SW 1271 (cell line): ENCODE measurements around the gene ANXA3.

Source experiments
- DNase-seq, 2 experiments: peaks; one replicate each; lab custom pipeline; 2025; lab: John Stamatoyannopoulos, UW

ANXA3 gene

DNA sequence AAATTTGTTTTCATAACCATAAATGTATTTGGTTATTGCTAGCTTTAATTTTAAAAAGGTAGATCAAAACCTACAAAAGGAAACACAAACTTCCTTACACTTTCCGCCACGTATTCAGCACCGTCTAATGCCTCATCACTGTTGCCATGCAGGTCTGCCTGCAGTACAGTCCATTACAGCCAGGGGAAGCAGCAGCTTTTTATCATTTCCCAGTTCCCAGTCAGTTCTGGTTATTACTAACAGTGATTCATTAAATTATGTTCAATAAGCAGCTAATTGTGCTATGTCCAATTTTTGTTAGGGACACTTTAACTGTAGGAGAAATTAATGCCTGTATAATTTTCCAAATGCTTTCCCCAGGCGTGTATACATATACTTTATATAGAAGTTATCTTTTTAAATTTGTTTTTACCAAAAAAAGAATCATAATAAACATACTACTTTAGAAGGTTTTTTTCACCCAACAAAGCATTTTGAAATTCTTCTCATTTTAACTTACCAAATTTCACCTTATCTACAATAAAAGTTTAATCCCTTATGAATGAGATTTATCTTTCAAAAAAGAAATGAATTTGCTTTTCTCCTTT is 93.3 kb downstream of the ANXA3 start:
- peak in 1 of 2 experiments; percentile 33 for DNase-seq

DNA sequence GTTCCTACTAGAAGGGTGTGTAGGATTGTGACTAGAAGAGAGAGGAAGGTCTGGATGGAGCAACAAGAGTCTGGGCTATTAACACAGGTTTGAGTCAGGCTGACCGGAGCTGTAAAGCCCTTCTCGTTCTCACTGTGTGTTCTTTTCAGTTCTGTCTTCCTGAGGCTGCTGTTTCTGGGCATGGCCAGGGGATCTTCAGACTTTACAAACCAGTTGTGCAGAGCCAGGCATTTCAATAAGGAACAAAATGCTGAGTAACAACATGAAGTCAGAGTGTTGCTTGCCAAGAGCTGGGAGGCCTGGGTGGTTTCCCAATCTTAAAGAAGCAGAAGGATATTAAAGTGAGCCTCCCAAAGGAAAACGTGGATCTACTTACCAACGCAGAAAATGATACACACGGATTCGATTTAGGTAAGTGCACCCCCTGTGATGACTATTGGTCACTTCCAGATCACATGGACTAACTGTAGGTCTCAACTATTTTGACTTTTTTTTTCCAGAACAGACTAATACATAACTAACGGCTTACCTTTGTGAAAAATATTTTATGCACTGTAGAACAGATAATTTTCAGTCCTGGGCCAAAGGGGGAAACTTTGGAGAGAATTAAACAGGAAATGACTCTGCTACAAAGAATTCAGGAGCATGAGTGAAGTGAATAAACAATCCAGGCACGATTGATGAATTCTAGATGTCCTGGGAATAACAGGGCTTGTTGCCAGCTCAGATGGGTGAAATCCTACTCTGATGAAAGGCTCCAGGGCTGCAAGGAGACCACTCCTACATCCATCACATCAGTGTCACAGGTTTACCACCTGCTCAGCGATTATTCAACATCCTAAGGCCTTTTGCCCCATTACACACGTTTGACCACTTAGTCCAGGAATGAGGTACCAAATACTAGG is 94.5 kb downstream of the ANXA3 start:
- peak in 1 of 2 experiments; percentile 28 for DNase-seq

DNA sequence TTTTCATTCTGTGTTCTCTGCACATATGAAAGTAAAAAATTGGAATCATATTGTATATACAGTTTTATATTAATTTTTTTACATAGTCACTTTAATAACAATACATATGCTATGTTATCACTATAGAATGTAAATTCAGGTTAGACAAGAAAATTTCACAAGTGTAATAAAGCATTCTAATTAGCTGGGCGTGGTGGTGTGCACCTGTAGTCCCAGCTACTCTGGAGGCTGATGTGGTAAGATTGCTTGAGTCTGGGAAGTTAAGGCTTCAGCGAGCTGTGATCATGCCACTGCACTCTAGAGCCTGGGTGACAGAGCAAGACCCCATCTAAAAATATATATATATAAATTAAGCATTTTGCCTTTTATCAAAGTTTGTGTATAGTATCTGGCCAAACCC is 95.7 kb downstream of the ANXA3 start:
- DNase-seq = no peak

DNA sequence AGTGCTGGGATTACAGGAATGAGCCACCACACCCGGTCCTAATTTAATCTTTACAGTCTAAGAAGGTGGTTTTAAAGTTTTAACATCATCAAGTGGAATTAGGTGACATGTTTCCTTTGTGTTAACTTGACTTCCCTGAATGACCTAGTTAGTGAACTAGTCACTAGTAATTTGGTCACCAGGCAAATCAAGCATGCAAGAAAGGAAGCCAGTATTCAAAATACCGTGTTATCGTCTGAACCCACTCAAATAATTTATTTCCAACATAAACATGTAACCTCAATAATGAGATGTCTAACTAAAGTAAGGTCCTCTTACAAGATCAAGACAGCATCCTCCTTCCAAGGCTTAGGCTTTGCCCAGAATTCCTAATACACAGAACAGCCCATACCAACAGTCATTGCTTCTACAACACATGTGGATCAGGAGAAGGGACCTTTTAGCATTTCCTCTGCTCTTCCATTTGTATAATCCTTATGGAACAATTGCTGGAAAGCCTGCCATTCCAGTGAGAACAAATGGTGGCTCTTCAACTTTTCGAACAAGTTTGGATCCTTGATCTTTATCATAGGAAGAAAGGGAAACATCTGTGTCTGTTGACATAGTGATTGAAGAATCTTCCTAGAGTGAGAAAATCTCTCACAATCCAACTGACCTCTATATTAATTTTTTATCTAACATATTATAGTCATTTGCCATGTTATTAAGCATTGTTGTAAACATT is 97.2 kb downstream of the ANXA3 start:
- no peak for DNase-seq

DNA sequence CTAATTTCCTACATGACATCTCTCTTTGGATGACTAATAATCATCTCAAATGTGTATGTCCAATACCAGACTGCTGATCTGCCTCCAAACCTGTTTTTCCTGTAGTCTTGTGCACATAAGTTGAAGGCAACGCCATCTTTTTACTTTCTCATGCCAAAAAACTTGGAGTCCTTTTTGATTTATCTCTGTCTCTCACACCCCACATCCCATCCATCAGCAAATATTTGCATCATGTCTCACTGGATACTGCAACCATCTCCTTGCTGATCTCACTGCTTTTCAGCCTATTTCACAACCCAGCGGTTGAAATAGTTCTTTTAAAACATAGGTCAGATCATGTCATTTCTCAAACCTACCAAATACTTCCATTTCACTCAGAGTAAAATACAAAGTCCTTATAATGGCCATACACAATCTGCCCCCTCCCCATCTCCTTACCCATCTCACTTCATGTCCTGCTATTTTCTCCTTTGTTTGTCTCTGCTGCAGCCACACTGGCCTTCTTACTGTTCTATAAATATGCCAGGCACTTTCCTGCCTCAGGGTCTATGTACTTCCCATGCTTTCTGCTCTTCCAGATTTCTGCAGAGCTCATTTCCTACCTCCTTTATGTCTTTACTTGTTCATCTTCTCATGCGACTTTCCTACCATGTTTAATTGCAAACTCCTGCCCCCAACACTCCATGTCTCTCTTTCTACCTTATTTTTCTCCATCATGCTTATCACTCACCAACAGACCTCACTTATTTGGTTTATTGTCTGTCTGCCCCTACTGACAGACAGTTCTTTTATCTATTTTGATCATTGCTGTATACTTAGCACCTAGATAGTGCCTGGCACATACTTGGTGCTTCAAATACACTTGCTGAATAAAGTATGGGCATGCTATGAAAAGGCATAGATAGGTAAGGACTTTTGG is 98.8 kb downstream of the ANXA3 start:
- no peak for DNase-seq

DNA sequence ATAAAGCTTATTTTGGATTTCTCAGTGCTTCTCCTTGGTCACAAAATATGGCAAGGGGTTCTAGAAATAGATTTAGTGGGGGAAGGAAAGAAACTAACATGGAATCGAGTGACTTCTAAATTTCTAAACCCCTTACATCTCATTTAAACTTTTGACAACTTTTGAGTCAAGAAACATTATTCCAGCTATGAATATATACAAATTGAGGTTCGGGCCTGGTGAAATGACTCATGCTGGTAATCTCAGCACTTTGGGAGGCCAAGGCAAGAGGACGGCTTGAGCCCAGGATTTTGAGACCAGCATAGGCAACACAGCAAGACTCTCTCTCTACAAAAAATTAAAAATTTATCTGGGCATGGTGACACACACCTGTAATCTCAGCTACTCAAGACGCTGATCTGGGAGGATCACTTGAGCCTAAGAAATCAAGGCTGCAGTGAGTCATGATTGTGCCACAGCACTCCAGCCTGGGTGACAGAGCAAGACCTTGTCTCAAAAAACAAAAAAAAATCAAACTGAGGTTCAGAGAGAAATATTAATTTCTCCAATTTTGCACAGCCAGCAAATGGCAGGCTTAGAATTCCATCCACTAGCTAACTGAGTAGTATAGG is 99.8 kb downstream of the ANXA3 start:
- no peak for DNase-seq

DNA sequence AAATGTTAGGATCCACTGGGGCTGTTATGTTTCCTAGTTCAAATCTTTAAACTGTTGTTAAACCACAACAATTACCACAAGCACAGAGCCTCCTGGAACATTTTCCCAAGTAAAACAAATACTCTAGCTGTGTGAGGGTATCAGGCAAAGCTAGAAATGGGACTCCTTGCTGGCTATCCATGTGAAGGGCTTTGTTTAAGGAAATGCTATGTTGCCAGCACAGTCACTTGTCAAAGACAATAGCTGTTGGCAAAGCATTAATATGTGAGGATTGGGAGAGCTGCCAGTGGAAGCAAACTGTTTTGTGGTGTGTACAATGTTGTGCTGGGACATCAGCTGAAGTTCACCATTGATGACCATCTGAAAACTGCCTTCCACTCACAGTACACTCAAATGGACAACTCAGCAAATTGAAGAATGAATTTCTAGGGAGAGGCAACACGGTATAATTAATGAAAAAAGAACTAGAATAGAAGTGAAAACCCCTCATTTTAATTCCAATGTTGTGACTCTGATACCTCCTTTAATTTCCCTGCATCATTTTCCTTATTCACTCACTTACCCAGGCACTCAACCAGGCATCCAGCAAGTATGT is 100.8 kb downstream of the ANXA3 start:
- DNase-seq = no peak

DNA sequence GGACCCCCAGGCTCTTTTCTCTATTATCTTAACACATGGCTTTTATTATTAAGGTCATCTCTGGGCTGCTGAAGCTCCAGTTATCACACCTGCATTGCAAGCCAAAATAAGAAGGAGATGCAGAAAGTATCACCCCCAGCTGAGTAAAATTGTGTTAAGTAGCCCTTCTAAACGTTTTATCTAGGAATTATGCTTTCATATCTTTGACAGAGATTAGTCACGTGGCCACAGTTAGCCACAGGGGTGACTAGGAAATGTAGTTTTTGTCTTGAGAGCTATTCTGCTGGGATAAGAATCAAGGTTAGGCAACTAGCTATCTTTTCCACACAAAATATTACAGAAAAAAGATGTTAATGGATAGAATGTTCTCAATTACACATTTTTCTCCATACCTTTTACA is 102.1 kb downstream of the ANXA3 start:
- DNase-seq = no peak

DNA sequence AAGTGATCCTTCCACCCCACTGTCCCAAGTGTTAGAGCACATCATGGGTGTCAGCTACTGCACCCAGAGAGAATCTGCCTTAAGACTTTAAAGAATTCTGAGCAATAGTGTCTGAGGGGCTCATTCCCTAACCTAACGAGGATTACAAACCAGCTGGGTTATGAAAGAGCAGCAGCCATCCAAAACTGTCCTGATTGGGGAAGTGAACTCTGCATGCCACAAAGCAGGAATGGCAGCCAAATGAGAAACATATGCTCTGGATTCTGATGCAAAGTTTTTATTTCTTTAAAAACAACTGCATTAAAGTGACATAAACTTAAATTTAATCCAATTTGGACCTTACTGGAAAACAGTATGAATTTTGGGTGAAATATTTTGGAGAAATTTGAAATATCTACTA is 103.2 kb downstream of the ANXA3 start:
- no peak for DNase-seq

DNA sequence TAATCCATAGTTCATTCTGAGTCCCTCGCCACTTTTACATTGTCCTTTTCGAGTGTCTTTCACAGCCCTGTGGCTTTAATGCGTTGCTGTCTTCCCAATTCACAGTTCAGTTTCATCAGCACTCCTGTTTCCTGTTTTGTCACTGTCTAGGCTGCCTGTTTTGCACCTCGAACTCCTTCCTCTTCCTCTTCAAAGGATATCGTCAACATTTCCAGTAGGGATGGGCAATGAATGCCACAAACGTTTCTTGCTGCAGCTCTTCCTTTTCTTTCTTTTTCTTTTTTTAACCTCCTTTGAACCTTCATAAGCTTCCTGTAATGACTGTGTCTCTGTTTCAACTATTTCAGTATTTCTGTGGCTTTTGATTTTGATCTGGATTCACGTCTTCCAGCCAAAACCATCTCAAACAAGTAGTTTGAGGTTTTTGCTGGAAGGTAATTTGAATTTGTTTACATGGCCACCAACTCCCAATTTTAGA is 105.4 kb downstream of the ANXA3 start:
- DNase-seq = no peak

DNA sequence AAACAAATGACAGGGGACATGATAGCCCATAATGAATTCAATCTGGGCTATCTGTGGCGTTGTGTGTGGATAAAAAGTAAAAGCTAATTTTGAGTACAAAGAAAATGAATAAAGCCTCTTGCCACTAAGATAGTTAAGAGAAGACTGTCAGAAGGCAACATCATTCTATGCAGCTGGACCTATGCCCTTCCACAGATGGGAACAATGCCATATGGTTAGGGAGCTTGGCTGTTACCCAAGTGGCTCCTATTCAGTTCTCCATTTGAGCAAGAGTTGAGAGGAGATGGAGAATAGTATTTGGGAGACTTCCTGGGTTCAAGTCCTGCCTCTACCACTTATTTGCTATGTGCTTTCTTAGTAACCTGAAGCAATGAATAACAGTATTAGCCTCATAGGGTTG is 107.7 kb downstream of the ANXA3 start:
- no peak for DNase-seq

DNA sequence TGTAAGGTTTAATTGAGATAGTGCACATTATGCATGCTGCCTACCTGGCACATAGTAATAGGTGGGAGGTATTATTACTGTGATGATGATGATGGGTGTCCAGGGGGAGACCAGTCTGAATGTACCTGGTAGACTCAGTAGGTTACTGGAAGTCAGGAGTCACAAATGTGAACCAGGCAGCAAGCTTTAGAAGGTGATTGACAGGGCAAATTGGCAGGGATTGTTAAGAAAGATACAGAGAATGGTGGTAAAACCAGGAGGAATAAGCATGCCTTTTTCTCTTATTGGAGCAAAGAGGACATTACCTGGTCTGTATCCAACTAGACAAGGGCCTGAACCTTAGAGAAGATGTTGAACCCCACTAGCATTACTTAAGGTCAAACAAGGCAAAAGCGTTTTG is 108.1 kb downstream of the ANXA3 start:
- DNase-seq = no peak
